Gastroesophageal sphincter (tissue), 4 donors: ENCODE data around the gene SNX25. TPM values are rescaled to one million over a fixed set of nuclear protein-coding genes. Genes with fewer than 3 reads are reported as not detected.
A peak's percentile ranks its signal among the peaks of the same experiment; 100 is the strongest.

Experiments used
- ATAC-seq: fragments of 150-250 bp; one replicate; pipeline ENCODE4 v1.9.1; 2016; ENCODE audit warnings: mild to moderate bottlenecking, moderate library complexity
- H3K27ac ChIP-seq, 4 donors: fragments of 200-600 bp; sonication (generic) in 3 of 4; 1 replicate in 3 of 4; 2 replicates in 1 of 4; pipeline ENCODE4 v1.5.1; 2016 to 2019
- H3K27me3 ChIP-seq: fragments of 200-600 bp; sonication (generic); one replicate; pipeline ENCODE4 v1.5.1; 2019
- H3K36me3 ChIP-seq, 2 donors: fragments of 200-600 bp; sonication (generic); one replicate each; pipeline ENCODE4 v1.5.1; 2019; ENCODE audit warnings: control low read depth in 1 of 2
- H3K4me1 ChIP-seq, 3 donors: fragments of 200-600 bp; sonication (generic); 1 replicate in 2 of 3; 2 replicates in 1 of 3; pipeline ENCODE4 v1.5.1; 2016 to 2019; ENCODE audit warnings: control low read depth in 2 of 3
- H3K4me3 ChIP-seq, 2 donors: fragments of 200-600 bp; sonication (generic); one replicate each; pipeline ENCODE4 v1.5.1; 2019; ENCODE audit warnings: mild to moderate bottlenecking in 1 of 2, moderate library complexity in 1 of 2
- H3K9me3 ChIP-seq, 3 donors: fragments of 200-600 bp; sonication (generic); one replicate each; pipeline ENCODE4 v1.5.1; 2017 to 2019; ENCODE audit warnings: control low read depth in 2 of 3
- CTCF ChIP-seq, 4 experiments: fragments of 200-600 bp in 2 of 4; fragments of 450-650 bp in 2 of 4; sonication (generic) in 1 of 4; IDR thresholded peaks; one replicate each; pipeline ENCODE4 v1.5.1; 2017 to 2019; ENCODE audit warnings: antibody characterized with exemption in 4 of 4, mild to moderate bottlenecking in 2 of 4, moderate library complexity in 2 of 4
- EP300 ChIP-seq: sonication (generic); formaldehyde crosslinking; IDR thresholded peaks from one replicate; pipeline ENCODE4 v1.6.1; 2017; ENCODE audit warnings: antibody characterized with exemption, mild to moderate bottlenecking
- POLR2A ChIP-seq, 2 donors: fragments of 450-650 bp; IDR thresholded peaks; one replicate each; pipeline ENCODE4 v1.6.1; 2017; ENCODE audit warnings: antibody characterized with exemption in 2 of 2, mild to moderate bottlenecking in 2 of 2, moderate library complexity in 1 of 2
- POLR2AphosphoS5 ChIP-seq: sonication (generic); formaldehyde crosslinking; IDR thresholded peaks from one replicate; pipeline ENCODE4 v1.6.1; 2017; ENCODE audit warnings: antibody characterized with exemption
- WGBS, 2 donors: methylation state at CpG; one replicate each; pipeline ENCODE4 v1.1.5; 2018; ENCODE audit warnings: low coverage in 1 of 2; 5-methylcytosine and 5-hydroxymethylcytosine counted together
- total RNA-seq, 4 donors: library from RNA; depleted of rRNA; stranded (reverse); fragments of >200 nt; gene quantifications; one replicate each; pipeline ENCODE4 v1.1.0, GENCODE V29; 2016

Gene SNX25
- total RNA-seq, 4 donors from 2014 or later: 17.9 to 30.5 (median 24.9) TPM

DNA sequence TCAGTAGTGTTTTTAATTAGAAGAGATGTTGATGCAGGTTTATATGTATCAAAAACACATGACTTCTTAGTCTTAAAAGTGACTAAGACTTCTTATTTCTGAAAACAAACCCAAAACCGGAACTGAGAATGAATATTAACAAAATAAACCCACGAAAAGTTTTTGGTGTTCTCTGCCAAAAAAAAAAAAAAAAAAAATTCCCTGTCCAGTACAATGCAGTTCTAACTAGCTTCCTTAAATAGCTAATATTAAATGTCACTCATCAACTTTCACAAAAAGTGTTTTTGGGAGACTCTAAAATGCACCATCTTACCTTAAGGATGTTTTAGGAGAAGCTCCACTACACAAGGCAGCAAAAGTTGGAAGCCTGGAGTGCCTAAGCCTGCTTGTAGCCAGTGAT, 189.2 kb downstream of the SNX25 start:
- no peak overlapping the region for H3K4me3 ChIP-seq
- H3K27ac ChIP-seq: peak overlapping the region in 3 of 4 donors; percentile 49 to 100 (median 100)
- H3K9me3 ChIP-seq: no peaks in the 10 kb centered on the region
- no peaks in the 10 kb centered on the region for H3K27me3 ChIP-seq
- peaks cover 0 to 45% of the 10 kb centered on the region in 2 donors for H3K36me3 ChIP-seq
- ATAC-seq: no peak
- 6 to 8% methylated on average over 2 of the region's 2 CpGs for WGBS, 2 donors
- TF ChIP-seq POLR2A (IDR thresholded peaks at IDR 0.05) (no peak), CTCF (IDR thresholded peaks at IDR 0.05) (no peak), EP300 (no peak), POLR2AphosphoS5 (no peak)
- H3K4me1 ChIP-seq: peaks cover 0 to 67% (median 6%) of the 10 kb centered on the region in 3 donors

DNA sequence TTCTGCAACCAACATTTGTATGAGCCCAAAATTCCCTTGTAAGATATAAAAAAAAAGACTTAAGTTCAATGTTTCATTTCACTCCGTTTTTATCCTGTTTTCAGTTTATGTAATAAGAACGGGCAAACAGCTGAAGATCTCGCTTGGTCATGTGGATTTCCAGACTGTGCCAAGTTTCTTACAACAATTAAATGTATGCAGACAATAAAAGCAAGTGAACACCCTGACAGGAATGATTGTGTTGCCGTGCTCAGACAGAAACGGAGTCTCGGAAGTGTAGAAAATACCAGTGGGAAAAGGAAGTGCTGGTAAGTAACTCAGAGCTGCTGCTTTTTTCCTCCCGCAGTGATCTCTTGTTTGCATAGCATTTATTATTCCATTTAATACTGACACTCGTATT, 190.1 kb downstream of the SNX25 start:
- no peaks in the 10 kb centered on the region for H3K27me3 ChIP-seq
- WGBS, 2 donors: 48 to 71% methylated on average over 8 of the region's 8 CpGs
- TF ChIP-seq POLR2AphosphoS5: no peak
- TF ChIP-seq POLR2A (IDR thresholded peaks at IDR 0.05): no peak
- no peak for TF ChIP-seq CTCF (IDR thresholded peaks at IDR 0.05)
- TF ChIP-seq EP300: no peak
- H3K4me1 ChIP-seq: peaks cover 0 to 65% (median 6%) of the 10 kb centered on the region in 3 donors
- H3K27ac ChIP-seq: peak overlapping the region in 3 of 4 donors; percentile 5 to 100 (median 100)
- H3K4me3 ChIP-seq: no peak overlapping the region
- H3K36me3 ChIP-seq: peaks cover 0 to 51% of the 10 kb centered on the region in 2 donors
- no peak for ATAC-seq
- no peaks in the 10 kb centered on the region for H3K9me3 ChIP-seq

DNA sequence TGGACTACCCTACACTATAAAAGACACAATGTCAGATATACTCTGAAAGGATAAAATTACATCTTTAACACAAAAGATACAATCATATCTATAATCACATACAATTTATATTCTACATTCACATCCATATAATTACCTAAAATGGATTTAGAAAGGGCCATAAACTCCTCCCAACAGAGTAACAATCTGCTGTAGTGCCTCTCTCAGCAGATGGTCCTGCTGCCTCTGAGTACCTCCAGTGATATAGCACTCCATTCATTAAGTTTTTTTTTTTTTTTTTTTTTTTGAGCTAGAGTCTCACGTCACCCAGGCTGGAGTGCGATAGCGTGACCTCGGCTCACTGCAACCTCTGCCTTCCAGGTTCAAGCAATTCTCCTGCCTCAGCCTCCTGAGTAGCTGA, 194.6 kb downstream of the SNX25 start:
- Histone ChIP-seq H3K4me3 (no peak overlapping the region), H3K9me3 (no peaks in the 10 kb centered on the region), H3K4me1 (peaks cover 0 to 34% (median 0%) of the 10 kb centered on the region in 3 donors), H3K27me3 (no peaks in the 10 kb centered on the region), H3K36me3 (peaks cover 0 to 89% of the 10 kb centered on the region in 2 donors), H3K27ac (no peak overlapping the region)
- TF ChIP-seq CTCF (IDR thresholded peaks at IDR 0.05) (no peak), EP300 (no peak), POLR2AphosphoS5 (no peak), POLR2A (IDR thresholded peaks at IDR 0.05) (no peak)
- WGBS, 2 donors: 92% methylated on average over 4 of the region's 4 CpGs; no CpG with 5 or more reads in 1 of the 2 donors
- no peak for ATAC-seq

DNA sequence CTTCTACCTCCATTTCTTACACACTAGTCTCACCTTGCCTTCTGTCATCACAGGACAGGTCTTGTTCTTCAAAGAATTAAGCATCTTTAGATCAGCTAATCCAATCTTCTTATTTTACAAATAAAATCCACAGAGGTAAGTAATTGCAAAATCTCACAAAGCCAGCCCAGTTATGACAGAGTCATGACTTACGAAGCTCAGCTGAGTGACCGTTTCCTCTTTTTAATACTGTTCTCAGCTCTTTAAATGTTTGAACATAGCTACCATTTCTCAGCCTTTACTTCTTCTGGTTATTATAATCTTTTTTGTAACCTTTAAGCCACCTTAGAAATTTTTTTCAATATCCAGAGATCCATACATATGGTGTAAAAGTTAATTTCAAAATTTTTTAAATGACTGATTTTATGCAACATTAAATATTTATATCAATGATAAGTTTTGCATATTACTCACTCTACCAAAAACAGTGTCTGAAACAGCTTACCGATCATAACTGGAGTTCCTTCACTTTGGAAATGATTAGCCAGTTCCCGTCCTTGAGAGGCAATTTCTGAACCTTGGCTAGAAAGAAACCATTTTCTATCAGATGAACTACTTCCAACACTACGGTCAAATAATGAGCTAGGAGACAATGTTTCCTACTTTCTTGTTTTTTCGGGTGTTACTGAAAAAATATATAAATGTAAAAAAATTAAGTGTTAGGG, 196.1 kb downstream of the SNX25 start:
- peaks cover 0 to 4% (median 0%) of the 10 kb centered on the region in 3 donors for H3K9me3 ChIP-seq
- peaks cover 0 to 19% (median 0%) of the 10 kb centered on the region in 3 donors for H3K4me1 ChIP-seq
- no peak overlapping the region for H3K27ac ChIP-seq
- no peaks in the 10 kb centered on the region for H3K27me3 ChIP-seq
- ATAC-seq: no peak
- no peak overlapping the region for H3K4me3 ChIP-seq
- H3K36me3 ChIP-seq: peaks cover 0 to 89% of the 10 kb centered on the region in 2 donors
- 91 to 93% methylated on average over 6 of the region's 6 CpGs for WGBS, 2 donors
- TF ChIP-seq POLR2AphosphoS5 (no peak), CTCF (IDR thresholded peaks at IDR 0.05) (no peak), EP300 (no peak), POLR2A (IDR thresholded peaks at IDR 0.05) (no peak)

DNA sequence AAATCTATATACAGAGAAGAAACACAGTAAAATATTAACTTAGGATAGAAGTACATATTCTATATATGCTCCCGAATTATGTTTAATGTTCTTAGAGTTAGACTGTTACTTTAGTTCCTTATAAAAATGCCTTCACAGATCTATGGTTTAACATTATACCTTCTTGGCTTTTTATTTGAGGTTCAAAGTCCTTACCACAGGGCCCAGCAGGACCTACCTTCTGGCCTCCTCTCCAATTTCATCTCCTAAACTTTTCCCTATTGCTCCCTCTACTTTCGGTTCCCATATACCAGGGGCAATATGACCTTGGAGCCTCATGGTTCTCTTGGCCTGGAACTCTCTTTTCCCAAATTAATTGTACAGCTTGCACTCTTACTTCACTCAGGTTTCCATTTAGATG, 199.0 kb downstream of the SNX25 start:
- H3K36me3 ChIP-seq: peaks cover 0 to 79% of the 10 kb centered on the region in 2 donors
- WGBS, 2 donors: 88 to 96% methylated on average over 2 of the region's 2 CpGs
- H3K27me3 ChIP-seq: no peaks in the 10 kb centered on the region
- peaks cover 0 to 2% (median 0%) of the 10 kb centered on the region in 3 donors for H3K4me1 ChIP-seq
- H3K27ac ChIP-seq: no peak overlapping the region
- TF ChIP-seq CTCF (IDR thresholded peaks at IDR 0.05) (no peak), EP300 (no peak), POLR2A (IDR thresholded peaks at IDR 0.05) (no peak), POLR2AphosphoS5 (no peak)
- ATAC-seq: no peak
- H3K4me3 ChIP-seq: no peak overlapping the region
- H3K9me3 ChIP-seq: peaks cover 0 to 4% (median 0%) of the 10 kb centered on the region in 3 donors
